GM20431 (cell line): ENCODE data around the gene FAM193B.
"Not testable (repeated sequence)": the region's sequence is repeated elsewhere in the genome, so short reads cannot be mapped to it uniquely, and the experiment has no call there.

Experiments used
- in situ Hi-C: fragments of 300-500 bp; cut with MseI, MboI; formaldehyde crosslinking; loops from one replicate; pipeline ENCODE4 v1.15.0; 2020; ENCODE audit warnings: low sequenced_read_pairs; ENCODE audit not compliant: unreplicated experiment

Gene FAM193B

DNA sequence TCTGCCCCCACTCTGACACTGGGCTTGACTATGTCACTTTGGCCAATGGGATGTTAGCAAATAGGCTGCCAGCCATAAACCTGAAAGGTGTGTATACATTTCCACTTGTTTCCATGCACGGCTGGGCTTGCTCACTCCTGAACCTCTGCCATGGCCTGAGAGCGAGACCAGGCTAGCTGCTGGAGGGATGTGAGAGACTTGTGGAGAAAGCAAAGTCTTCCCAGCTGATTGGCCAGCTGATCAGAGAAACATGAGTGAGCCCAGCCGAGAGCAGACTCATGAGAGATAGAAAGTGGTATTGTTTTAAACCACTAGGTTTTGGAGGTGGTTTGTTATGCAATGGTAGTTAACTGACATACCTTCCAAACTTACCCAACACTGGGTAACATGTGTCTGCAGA is 13.9 kb downstream of the FAM193B start:
- in situ Hi-C loops = no loop called here

DNA sequence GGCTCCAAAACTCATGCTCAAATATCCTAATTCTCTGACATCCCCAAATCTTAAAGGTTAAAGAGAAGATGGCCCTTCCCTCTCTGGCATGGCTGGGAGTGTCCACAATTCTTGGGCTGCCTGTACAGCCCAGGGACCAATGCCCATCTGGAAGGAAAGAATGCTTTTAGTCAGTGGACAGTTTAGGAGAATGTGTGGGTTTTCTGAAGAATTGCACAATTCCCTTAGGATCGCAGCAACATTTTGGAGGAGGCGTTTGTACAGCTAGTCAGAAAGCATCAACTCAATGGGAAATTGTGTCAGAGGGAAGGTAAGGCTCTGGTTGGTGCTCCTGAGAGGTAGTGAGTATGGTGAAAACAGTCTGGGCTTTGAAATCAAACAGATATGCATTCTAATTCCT is 15.0 kb downstream of the FAM193B start:
- in situ Hi-C loops = no loop called here

DNA sequence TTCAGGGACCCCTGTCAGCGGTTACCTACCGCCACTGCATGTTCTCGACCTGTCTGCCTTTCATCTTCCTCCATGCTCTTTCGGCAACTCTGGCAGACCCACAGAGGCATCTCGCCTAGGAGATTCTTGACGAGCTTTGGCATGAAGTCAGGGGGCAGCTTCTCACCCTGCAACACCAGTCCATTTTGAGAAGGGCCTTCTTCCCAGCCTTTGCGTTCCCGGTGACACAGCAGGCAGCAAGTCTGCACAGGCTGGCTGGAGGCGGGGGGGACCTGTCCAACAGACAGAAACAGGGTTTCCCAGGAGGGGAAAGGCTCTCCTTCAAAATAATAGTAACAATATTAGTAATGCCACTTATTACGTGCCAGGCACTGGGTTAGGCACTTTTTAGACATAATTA is 15.5 kb downstream of the FAM193B start:
- in situ Hi-C loops = no loop called here

DNA sequence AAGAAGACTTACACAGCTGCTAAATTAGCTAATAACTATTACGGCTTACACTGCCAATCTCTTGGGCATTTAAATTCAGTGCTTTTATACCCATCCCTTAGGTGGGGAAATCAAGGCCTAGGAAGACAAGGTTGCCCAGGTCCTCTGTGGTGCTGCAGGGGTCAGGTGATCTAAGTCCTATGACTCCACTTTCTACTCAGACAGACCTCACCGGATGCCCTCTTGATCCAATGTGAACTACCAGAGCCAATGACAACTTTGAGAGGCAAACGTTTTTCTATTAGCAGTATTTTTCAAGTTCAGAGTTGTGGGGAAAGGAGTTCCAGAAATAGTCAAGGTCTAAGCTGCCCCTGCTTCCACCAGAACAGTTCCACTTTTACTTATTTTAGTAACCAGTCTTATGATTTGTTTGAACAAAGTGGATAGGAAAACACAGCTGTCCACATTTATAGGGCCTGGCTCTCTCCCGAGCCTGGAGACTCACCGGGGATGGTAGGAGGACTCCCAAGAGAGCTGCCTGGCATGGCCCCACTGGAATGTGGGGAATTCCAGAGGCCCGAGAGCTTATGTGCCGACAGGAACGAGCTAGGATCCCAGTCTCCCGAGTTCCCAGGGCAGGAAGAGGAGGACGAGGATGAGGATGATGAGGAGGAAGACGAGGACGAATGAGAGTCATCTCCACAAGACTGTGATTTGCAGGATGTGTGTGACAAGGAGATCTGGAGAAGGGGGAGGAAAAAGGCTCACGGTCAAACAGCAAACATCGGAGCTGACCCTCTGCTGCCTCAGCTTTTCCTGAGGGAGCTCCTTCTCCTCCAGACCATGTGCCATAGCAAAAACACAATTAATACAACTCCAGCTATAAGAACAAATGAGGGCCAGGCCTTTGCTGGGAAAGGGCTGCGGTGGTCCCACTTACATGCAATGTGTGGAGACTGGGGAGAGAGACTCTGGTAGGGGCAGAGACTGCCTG is 16.7 kb downstream of the FAM193B start:
- in situ Hi-C loops = no loop called here

DNA sequence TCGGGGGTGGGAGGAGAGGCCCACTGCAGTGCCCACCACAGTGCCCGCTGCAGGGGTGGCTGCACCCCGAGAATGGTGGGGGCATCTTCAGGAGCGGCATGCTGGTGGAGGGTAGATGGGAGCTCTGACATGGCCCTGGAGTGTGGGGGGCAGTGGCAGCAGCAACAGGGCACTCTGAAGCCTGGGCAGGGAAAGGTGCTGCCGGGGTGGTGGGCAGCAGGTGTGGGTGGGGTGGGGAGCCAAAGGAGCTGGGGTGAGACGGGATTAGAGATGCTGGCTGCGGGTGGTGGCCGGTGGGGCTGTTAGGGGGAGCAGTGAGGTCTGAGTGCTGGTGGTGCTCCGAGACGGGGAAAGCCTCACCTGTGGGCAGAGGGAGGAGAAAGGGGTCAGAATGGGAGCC is 18.0 kb downstream of the FAM193B start:
- in situ Hi-C loops = no loop called here

DNA sequence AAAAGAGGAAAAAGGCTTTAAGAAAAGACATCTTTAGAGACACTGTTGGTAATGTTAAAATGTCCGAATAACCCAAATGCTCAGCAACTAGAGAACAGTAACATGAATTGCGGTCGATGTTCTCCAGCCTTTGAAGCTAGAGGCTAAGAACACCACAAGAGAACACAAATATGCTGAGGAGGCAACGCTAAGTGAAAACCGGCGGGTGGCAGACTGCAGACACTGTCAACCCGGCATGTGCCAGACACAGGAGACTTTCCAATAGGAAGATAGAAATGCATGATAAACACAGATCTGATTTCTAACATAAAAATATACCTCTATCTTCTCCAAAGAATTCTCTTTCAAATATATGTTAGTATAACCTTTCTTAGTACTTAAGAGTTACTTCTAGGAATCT is 19.2 kb downstream of the FAM193B start:
- in situ Hi-C loops = no loop called here

DNA sequence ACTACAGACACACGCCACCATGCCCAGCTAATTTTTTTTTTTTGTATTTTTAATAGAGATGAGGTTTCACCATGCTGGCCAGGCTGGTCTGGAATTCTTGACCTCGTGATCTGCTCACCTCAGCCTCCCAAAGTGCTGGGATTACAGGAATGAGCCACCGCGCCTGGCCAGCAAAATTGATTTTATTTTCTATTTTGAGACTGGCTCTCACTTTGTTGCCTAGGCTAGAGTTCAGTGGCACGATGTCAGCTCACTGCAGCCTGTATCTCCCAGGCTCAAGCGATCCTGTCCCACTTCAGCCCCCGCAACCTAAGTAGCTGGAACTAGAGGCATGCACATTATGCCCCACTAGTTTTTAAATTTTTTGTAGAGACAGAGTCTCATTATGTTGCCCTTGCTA is 19.9 kb downstream of the FAM193B start:
- in situ Hi-C loops = not testable (repeated sequence)

DNA sequence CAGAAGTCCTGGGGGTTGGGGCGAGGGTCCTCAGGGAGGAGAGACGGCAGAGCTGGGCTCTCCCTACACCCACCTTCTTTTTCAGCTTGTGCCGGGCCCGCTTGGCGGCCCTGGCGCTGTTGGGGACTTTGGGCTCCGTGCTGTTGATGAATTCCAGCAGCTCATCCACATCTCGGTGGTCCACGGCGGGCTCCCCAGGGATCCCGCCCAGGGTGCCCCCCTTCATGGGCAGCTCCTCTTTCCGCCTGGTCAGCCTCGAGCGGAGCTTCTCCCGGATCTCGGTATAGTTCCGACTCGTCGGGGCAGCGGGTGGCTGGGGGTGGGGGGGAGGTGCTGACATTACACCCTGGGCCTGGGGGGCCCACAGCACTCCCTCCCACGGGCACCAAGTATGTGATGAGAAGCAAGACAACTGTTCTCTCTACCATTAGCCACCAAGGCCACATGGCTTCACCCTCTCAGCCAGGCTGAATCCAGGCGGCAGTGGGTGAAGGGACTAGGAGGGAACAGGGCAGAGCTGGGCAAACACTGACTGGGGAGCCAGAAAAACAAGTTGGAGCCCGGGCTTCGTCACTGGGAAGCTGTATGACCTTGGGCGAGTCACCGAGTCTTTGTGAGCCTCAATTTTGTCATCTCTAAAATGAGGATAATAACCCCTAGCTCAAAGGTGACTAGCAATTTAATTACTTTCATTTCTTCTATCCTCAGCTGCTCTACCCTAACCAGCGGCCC is 23.0 kb downstream of the FAM193B start:
- in situ Hi-C loops = no loop called here

DNA sequence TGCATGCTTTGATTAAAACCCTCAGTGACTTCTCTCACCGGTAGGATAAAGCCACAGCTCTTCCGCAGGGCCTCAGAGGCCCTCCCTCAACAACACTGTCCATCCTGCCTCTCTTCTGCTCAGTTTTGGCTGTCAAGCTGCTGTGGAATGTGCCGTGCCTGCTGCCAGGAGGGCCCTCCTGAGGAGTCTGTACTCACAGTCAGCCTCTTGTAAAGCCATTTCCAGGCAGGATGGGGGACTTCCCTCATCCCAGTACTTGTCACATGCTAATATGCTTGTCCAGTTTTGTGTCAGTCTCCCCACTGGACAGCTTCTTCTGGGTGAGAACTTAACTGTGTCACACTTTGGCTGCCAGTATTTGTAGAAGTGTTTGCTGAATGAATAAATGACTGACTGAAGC is 23.7 kb downstream of the FAM193B start:
- in situ Hi-C loops = no loop called here

DNA sequence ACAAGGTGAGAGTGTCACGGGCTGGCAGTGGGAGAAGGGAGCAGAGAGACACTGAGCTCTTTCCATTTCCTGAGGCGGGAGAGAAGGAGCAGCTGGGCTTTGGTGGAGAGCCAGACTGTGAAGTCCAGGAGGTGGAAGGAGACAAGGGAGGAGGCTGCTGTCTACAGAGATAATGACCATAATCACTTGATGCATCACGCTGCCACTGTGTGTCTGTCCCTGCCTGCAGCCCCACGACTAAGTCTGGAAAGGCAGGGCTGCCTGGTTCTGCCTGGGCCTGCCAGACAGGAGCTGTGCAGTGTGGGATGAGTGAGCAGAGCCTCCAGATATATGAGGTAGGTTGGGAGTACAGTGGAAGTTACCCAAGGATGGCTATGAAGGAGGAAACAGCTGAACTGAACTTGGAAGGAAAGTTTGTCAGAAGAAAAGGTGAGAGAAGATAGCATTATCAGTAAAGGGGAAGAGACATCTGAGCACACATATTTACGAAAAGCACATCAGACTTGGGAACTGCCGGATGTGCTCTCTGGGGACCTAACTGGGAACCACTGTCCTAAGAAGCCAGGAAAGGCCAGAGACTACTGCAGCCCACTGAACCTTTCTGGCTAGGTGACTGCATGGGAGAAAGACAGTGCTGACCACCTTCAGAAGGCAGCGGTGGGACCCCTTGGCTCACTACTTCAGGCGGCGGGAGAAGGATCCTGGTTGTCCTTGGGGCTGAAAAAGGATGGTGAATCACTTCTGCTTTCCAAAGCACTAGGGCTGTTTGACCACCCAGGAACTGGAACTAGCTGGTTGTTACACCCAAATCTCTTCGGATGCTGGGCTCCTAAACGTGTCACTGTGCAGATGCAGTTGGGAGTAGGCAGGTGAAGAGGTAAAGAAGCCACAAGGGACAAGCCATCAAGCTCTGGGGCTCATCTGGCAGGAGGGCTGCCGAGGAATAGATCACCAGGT is 24.8 kb downstream of the FAM193B start:
- in situ Hi-C loops = no loop called here

DNA sequence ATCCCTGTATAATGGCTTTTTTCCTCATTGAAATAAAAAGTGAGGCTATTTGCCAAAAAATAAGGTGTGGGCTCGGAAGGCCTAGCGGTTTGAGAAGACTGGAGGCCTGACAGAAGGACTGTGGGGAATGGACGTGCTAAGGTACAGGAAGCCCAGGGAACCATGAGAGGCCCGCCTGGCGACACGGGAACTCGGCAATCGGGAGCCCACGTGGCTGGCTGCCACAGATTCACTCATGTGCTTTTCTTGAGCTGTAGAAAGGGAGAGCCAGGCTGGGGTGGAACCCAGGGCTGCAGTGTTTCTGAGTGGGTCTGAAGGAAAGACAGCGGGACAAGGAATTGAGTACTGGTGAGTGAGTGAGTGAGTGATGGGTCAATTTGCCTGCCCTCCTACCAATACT is 25.7 kb downstream of the FAM193B start:
- in situ Hi-C loops = no loop called here

DNA sequence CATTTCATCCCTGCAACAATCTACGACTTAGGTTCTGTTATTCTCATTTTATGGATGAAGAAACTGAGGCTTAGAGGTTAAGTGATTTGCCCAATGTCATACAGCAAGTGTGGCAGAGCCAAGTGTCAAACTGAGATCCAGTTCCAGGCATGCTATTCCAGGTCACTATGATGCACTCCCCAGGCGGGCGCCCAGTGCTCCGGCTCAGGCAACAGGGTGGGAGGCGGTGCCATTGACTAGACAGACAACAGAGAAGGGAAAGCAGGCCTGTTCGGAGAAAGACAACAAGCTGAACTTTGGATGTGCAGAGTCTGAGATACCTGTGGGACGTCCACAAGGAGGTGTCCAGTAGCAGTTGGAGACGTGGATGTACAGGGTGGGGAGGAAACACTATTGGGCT is 26.8 kb downstream of the FAM193B start:
- in situ Hi-C loops = no loop called here

DNA sequence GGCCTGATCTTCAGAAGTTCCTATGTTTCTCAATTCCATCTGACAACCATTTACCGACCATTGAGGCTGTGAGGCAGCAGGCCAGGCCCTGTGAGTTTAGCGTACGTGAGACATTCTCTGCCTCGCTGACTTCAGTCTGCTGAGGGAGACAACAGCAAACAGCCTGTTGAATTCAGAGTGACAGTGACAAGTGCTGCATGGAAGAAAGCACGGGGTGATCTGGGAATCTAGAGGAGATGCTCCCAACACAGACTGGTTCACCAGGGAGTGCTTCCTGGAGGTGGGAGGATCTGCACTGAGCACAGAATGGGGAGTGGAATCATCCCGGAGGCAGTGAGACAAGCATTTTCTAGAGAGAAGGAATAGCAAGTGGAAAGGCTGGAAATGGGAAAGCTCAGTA is 27.6 kb downstream of the FAM193B start:
- in situ Hi-C loops = no loop called here

DNA sequence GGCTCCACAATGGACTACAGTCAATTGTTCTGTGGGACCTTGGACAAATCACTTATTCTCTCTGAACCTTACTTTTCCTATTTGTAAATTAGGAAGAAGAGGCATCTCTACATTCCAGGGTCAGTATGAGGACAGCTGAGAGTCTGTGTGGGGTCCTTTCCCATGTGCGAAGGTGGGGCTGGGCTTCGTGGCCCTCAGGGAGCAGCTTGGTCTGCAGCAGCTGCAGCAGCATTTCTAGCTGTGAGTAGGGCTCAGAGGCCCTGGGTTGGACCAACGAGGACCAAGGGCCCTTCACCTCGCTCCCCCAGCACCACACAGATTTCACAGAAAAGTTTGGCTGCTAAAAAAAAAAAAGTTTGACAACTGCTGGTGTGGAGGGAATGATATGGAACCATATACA is 28.2 kb downstream of the FAM193B start:
- in situ Hi-C loops = no loop called here

DNA sequence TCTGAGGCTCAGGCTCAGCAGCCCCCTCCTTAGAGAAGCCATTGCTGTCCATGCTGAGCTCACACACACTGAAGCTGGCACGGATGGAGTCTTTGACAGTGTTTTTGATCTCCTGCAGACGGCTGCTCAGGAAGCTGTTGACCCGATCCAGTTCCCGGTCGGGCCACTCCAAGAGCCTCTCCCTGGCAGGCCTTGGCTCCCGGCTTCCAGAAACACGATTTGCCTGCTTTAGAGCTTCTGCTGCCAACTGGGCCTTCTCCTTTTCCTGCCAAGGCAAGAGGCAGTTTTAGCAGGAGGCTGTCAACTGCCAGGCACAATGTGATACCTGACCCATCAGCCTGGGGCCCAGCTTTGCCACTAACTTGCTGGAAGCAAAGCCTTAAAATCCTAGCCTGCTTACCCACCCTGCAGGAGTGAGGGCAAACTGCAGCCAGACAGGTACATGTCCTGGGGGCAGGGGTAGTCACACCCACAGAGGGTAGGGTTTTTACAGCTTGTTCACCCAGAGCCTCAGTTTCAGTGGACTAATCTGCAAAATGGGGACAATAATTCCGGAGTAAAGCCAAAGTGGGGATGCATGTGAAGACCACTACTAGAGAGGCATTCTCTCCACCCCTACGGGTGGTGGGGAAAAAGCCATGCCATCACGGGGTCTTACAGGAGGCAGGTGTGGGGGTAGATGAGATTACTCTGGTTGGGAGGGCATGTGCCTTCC is 29.3 kb downstream of the FAM193B start:
- in situ Hi-C loops = no loop called here

DNA sequence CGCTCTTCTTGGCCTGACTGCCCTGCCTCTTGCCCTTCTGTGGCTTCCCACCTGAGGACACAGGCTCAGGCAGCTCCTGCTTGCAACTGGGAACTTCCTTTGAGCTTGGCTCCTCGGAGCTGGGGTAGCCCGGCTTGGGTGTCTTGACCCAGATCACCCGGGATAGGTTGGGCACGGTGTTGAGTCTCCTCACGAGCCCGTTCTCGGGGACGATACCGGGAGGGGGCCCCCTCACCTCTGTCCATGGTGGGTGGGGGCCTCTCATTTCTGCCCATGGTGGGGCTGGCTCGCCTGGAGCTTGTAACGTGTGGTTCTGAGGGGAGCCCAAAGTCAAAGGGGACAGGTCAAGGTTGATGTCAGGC is 29.8 kb downstream of the FAM193B start:
- in situ Hi-C loops = no loop called here

DNA sequence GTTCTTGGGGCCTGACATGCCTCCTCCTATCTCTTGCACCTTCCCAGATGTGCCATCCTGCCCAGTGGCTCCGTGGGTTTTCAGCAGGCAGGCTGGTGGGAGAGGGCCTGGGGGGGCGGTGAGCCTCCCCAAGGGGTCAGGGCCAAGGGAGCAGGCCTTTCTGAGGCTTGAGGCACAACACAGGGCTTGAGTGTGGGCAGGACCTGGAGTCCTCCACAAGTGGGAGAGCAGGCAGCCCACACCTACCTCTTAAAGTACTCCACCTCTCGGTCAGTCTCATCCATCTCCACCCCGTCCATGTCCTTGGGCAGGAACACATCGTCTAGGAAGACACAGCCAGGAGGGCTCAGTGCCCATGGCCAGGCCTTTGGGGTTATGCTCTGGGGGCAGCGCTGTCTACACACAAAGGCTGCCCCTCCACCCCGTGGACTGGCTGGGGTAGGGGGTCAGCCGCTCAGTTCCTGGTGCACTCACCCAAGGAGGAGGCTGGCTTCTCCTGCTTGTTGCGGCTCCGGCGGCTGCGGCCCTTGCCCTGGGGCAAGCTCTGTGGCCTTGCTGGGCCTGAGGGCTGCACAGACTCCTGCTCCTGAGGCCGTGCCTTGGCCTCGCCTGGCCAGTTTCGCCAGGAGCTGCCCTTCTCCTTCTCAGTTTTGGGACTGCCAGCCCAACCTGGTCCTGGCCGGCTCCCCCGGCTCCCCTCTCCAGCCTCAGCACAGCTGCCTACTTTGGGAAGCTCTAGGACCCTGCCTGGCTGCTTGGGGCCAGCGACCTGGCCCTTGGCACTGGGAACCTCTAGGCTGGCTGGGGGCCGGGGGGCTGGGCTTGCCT is 30.4 kb downstream of the FAM193B start:
- in situ Hi-C loops = no loop called here

DNA sequence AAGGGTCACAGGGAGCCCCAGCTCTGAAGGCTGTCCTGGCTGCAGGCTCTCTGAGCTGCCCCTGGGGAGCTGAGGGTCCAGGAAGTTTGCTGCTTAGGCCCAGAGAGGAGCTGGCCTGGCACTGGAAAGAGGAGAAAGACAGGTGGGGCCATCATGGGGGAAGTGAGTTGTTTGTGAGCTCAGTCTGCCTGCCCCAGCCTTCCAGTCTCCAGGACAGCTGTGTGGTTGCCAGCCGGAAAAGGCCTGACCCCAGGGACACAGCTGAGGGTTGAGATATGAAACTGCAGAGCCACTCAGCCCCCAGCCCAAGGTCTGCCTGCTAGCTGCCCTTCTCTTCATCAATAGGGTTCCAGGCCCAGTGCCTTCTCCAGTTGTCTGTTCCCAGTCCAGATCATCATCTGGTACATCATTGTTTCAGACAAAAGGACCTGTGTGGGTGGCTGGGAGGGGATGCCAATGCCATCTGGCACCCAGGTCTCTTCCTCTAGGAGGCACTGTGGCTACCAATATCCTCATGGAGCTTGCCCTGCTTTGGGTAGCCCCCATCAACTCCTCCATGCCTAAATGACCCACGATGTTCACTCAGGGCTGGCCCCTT is 33.3 kb downstream of the FAM193B start:
- in situ Hi-C loops = no loop called here

DNA sequence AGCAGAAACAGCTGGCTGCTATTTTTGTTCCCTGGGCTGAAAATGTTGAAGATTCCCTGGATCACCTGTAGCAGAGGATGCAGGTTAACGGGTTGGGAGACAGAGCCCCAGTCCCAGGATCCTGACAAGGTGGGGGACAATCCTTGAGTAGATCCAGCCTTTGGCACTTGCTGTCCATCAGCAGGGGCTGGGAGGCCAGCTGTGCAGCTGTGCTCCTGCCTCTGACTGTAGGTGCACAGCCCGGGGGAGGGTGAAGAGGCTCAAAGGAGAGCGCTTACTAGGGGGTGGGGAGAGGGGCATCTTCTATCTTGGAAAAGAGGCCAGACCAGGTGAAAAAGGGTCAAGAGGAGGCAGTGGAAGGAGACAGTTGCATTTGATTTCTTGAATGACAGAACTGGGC is 34.1 kb downstream of the FAM193B start:
- in situ Hi-C loops = no loop called here
